Activated CD8-positive, alpha-beta T cell treated with anti-CD3 and anti-CD28 coated beads for 36 hours (primary cell): Measurements from ENCODE around the gene MVD. TPM values are rescaled to one million over a fixed set of nuclear protein-coding genes. Genes with fewer than 3 reads are reported as not detected.

ENCODE experiments used
- ATAC-seq: fragments of 200-7000 bp; cut with Tn5 transposase; one replicate; pipeline ENCODE4 v1.10.0; 2021; ENCODE audit warnings: mild to moderate bottlenecking, moderate library complexity
- CTCF ChIA-PET: fragments of 350-600 bp; sonication (Branson Sonifier 250); formaldehyde crosslinking; loops from one replicate; lab custom pipeline; 2021; ENCODE audit warnings: antibody characterized with exemption; lab: Charles Lee
- POLR2A ChIA-PET: fragments of 350-600 bp; sonication (Branson Sonifier 250); formaldehyde crosslinking; loops from one replicate; lab custom pipeline; 2021; ENCODE audit warnings: antibody characterized with exemption; lab: Charles Lee
- DNase-seq: peaks from one replicate; pipeline ENCODE4 v3.0.0-alpha.2; 2020
- H3K27ac Mint-ChIP-seq: one replicate; pipeline ENCODE4 v1.8.0; 2021; ENCODE audit warnings: mild to moderate bottlenecking, mixed read lengths
- H3K27me3 Mint-ChIP-seq: one replicate; pipeline ENCODE4 v1.8.0; 2021; ENCODE audit warnings: mixed read lengths
- H3K36me3 Mint-ChIP-seq: one replicate; pipeline ENCODE4 v1.8.0; 2021; ENCODE audit warnings: low read depth, mixed read lengths
- H3K4me1 Mint-ChIP-seq: one replicate; pipeline ENCODE4 v1.8.0; 2021; ENCODE audit warnings: low read depth, mixed read lengths
- H3K4me3 Mint-ChIP-seq: one replicate; pipeline ENCODE4 v1.8.0; 2021; ENCODE audit warnings: mild to moderate bottlenecking, moderate library complexity, mixed read lengths
- H3K9me3 Mint-ChIP-seq: one replicate; pipeline ENCODE4 v1.8.0; 2021; ENCODE audit warnings: mixed read lengths
- intact Hi-C: fragments of 100-400 bp; cut with micrococcal nuclease; formaldehyde crosslinking; loops from one replicate; pipeline ENCODE4 v1.10.0; 2022
- total RNA-seq, 2 experiments: library from RNA; stranded (reverse); gene quantifications; one replicate each; pipeline ENCODE4 v1.2.3, GENCODE V29; 2021
- TF ChIP-seq, protein P1 (sequence below): fragments of 200-600 bp; IDR thresholded peaks from one replicate; pipeline ENCODE4 v1.8.0; 2022; ENCODE audit warnings: antibody characterized with exemption, mild to moderate bottlenecking

Gene MVD
- total RNA-seq, 2 experiments from 2014 or later: 83.1 to 89.9 TPM

DNA sequence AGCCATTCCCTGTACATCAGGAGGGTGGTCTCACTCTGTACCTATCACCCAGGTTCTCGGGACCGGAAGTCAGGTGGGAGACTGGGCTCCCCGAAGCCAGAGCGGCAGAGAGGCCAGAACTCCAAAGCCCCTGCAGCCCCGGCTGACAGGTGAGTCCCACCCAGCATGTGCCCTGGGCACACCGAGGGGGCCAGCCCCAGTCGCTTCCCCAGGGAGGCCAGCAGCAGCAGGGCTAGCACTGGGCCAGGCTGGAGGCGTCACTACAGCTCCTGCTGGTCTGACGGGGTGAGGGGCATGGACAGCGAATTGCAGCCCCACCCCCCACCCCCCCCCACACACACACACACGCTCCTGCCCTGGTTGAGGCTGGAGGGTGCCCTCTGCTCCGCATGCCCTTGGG lies 32.5 kb downstream of the MVD start:
- H3K9me3 Mint-ChIP-seq: no peaks in the 10 kb centered on the region
- ATAC-seq: no peak
- peaks cover 18% of the 10 kb centered on the region for H3K4me1 Mint-ChIP-seq
- TF ChIP-seq, protein P1, sequence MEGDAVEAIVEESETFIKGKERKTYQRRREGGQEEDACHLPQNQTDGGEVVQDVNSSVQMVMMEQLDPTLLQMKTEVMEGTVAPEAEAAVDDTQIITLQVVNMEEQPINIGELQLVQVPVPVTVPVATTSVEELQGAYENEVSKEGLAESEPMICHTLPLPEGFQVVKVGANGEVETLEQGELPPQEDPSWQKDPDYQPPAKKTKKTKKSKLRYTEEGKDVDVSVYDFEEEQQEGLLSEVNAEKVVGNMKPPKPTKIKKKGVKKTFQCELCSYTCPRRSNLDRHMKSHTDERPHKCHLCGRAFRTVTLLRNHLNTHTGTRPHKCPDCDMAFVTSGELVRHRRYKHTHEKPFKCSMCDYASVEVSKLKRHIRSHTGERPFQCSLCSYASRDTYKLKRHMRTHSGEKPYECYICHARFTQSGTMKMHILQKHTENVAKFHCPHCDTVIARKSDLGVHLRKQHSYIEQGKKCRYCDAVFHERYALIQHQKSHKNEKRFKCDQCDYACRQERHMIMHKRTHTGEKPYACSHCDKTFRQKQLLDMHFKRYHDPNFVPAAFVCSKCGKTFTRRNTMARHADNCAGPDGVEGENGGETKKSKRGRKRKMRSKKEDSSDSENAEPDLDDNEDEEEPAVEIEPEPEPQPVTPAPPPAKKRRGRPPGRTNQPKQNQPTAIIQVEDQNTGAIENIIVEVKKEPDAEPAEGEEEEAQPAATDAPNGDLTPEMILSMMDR: no peak
- H3K36me3 Mint-ChIP-seq: peaks cover 15% of the 10 kb centered on the region
- intact Hi-C loops: no loop called here
- POLR2A ChIA-PET: interaction anchor here (0.5 kb wide), 1 partner anchor 77 kb away, joined by 3 read pairs; no protein-coding TSS in a partner anchor
- no peaks in the 10 kb centered on the region for H3K27me3 Mint-ChIP-seq
- H3K27ac Mint-ChIP-seq: no peak overlapping the region
- no peak overlapping the region for H3K4me3 Mint-ChIP-seq
- CTCF ChIA-PET: no interaction called here
- DNase-seq: no peak

DNA sequence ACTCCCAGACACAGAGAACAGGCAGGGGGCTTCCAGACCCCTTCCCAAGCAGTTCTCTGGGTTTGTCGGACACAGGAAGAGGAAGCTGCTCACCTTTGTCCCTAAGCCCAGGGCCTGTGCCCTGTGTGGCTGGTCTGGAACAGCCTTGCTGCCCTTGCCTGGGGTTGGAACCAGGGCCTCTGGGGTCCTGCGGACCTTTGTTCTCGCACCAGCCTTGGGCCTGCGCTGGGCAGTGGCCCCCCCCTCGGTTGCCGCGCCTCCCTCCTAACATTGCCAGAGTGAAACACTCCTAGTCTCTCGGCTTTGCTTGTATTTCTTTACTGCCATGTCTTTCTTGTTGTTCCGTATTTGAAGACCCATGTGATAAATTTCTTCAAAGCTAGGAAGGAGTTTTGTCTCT lies 33.1 kb downstream of the MVD start:
- H3K9me3 Mint-ChIP-seq: no peaks in the 10 kb centered on the region
- H3K27me3 Mint-ChIP-seq: no peaks in the 10 kb centered on the region
- CTCF ChIA-PET: interaction anchor here (1.1 kb wide), 1 partner anchor 10 kb away, joined by 3 read pairs; no protein-coding TSS in a partner anchor
- H3K27ac Mint-ChIP-seq: no peak overlapping the region
- H3K36me3 Mint-ChIP-seq: peaks cover 15% of the 10 kb centered on the region
- ATAC-seq (no peak), DNase-seq (no peak)
- POLR2A ChIA-PET: interaction anchor here (0.5 to 0.6 kb wide), 2 partner anchors 78 to 156 kb away, joined by 3 read pairs; no protein-coding TSS in a partner anchor
- H3K4me3 Mint-ChIP-seq: no peak overlapping the region
- TF ChIP-seq, protein P1: no peak
- H3K4me1 Mint-ChIP-seq: peaks cover 15% of the 10 kb centered on the region
- intact Hi-C loops: no loop called here

DNA sequence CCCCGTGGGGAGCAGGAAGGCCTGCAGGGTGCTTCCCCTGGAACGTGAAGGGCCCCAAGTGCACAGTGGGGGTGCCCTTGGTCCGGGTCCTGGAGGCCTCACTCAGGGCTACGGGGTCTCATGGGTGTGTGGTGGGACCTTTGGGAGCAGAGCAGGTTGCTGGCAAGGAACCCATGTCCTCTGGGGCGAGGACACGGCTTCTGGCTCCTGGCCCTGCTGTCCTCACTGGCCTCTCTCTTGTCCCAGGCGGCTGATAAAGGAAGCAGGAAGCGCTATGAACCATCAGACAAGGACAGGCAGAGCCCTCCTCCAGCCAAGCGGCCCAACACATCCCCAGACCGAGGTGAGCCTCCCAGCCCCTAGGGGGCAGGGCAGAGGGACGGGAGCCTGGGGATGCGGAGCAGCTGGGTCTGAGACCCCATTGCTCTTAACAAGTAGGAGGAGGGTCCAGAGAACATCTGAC lies 34.3 kb downstream of the MVD start:
- H3K27me3 Mint-ChIP-seq: no peaks in the 10 kb centered on the region
- no peaks in the 10 kb centered on the region for H3K9me3 Mint-ChIP-seq
- no peak overlapping the region for H3K4me3 Mint-ChIP-seq
- intact Hi-C loops: no loop called here
- ATAC-seq: peak; percentile 25
- peaks cover 23% of the 10 kb centered on the region for H3K36me3 Mint-ChIP-seq
- DNase-seq: no peak
- POLR2A ChIA-PET: no interaction called here
- CTCF ChIA-PET: interaction anchor here (0.7 to 1.4 kb wide), 4 partner anchors 8 to 77 kb away, joined by 3 to 4 read pairs (median 4); no protein-coding TSS in a partner anchor
- H3K4me1 Mint-ChIP-seq: peaks cover 12% of the 10 kb centered on the region
- TF ChIP-seq, protein P1: peak; percentile 37
- no peak overlapping the region for H3K27ac Mint-ChIP-seq

DNA sequence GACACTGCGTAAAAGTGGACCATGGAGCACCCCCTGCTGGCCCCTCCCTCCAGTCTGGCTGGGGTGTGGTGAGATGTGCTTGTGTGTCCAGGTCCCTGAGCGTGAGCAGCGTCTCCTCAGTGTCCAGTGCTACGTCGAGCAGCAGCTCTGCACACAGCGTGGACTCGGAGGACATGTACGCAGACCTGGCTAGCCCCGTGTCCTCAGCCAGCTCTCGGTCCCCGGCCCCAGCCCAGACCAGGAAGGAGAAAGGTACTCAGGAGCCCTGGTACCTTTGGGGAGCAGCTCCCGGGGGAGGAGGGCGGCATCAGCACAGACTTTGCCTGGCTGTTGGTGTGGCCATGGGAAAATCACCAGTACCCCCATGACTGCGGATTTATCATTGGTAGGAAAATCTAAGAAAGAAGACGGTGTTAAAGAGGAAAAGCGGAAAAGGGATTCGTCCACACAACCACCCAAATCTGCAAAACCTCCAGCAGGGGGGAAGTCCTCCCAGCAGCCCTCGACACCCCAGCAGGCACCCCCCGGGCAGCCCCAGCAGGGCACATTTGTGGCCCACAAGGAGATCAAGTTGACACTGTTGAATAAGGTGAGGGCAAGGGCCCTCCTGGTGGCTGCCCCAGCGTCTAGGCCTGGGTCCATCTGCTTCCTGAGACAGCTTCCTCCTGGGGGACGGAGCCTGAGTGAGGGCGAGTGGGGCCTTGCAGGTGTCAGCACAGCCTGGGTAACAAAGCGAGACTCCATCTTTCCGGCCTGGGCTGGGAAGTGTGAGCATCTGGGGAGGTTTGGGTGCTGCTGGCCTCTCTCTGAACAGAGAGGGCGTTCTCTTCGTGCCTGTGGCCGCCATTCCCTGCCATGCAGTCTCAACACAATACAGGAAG lies 35.1 kb downstream of the MVD start:
- no peaks in the 10 kb centered on the region for H3K9me3 Mint-ChIP-seq
- ChIA-PET POLR2A (interaction anchor here (1.0 to 1.2 kb wide), 2 partner anchors 8 to 9 kb away, joined by 3 read pairs; no protein-coding TSS in a partner anchor), CTCF (interaction anchor here (1.4 kb wide), 1 partner anchor 20 kb away, joined by 3 read pairs; no protein-coding TSS in a partner anchor)
- peaks cover 25% of the 10 kb centered on the region for H3K36me3 Mint-ChIP-seq
- intact Hi-C loops: no loop called here
- TF ChIP-seq, protein P1: no peak
- ATAC-seq (no peak), DNase-seq (no peak)
- H3K27me3 Mint-ChIP-seq: no peaks in the 10 kb centered on the region
- H3K4me3 Mint-ChIP-seq: no peak overlapping the region
- no peak overlapping the region for H3K27ac Mint-ChIP-seq
- H3K4me1 Mint-ChIP-seq: peaks cover 6% of the 10 kb centered on the region

DNA sequence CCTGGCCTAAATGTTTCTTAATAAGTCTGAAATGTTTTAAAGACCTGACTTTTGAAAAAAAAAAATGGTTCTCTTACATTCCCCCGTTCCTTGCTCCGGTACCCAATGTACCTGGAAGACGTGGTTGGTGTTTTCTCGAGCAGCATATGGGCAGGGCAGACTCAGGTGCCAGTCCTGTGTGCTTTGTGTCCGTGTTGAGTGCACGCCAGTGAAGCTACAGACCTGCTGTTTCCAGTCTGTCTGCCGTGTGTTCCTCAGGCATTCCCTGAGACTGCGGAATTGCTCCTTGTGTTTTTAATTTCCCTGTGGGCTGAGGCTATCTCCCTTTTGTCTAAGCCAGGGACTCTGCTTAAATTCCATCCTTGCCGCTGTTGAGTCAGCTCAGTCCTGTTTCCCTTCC lies 36.2 kb downstream of the MVD start:
- H3K36me3 Mint-ChIP-seq: peaks cover 29% of the 10 kb centered on the region
- H3K4me3 Mint-ChIP-seq: no peak overlapping the region
- H3K27ac Mint-ChIP-seq: no peak overlapping the region
- no peaks in the 10 kb centered on the region for H3K9me3 Mint-ChIP-seq
- ATAC-seq (no peak), DNase-seq (no peak)
- TF ChIP-seq, protein P1: no peak
- peaks cover 5% of the 10 kb centered on the region for H3K4me1 Mint-ChIP-seq
- ChIA-PET POLR2A (interaction anchor here (1.2 kb wide), 1 partner anchor 10 kb away, joined by 3 read pairs; no protein-coding TSS in a partner anchor), CTCF (no interaction called here)
- intact Hi-C loops: no loop called here
- H3K27me3 Mint-ChIP-seq: no peaks in the 10 kb centered on the region
